ENCODE measurements around the gene HSPA12A. TPM values are rescaled to one million over a fixed set of nuclear protein-coding genes. Genes with fewer than 3 reads are reported as not detected.

The HSPA12A gene
- total RNA-seq, 1 experiment from 2014 or later, result 3.6 TPM

- DNase-seq (ENCODE audit: low read depth), result no peak
Measured at GRCh38 chr10:116630020-116630419, 112.3 kb downstream of the HSPA12A start.

GRCh38 chr10:116629340-116629739 lies 113.0 kb downstream of the HSPA12A start:
- DNase-seq (ENCODE audit: low read depth), result no peak

GRCh38 chr10:116627386-116627933 lies 114.9 kb downstream of the HSPA12A start:
- DNase-seq (ENCODE audit: low read depth), result peak; percentile 2

DNA sequence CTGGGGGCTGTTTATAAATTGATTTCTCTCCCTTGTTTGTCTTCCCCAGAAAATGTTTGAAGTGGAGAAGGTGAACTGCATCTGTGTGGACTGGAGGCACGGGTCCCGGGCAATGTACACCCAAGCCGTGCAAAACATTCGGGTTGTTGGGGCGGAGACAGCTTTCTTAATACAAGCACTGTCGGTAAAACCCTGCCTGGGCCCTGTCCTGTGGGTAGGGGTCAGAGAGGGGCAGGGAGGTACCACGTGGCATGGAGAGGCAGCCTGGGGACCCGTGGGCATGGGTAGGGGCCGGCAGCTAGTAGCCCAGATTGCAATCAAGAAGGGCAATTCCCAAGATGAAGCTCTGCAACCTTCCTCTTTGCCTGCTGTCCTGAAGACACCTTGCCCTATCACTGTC lies 115.6 kb downstream of the HSPA12A start:
- no peak for DNase-seq (ENCODE audit: low read depth)

DNA sequence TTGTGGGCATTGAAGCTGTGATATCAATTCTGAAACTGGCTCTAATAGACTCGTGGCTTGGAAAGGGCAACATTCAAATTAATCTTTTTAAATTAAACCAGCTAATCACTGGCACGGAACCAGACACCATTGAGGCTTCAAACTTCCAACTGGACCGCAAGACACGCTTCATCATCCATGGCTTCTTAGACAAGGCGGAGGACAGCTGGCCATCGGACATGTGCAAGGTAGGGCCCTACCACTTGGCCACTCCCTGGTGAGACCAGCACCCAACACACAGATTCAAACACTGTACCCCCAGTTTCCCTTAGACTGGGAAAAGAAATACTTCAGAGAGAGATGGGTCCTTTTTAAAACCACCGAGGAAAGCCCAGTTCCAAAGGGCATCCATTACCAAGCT lies 116.5 kb downstream of the HSPA12A start:
- no peak for DNase-seq (ENCODE audit: low read depth)

- DNase-seq (ENCODE audit: low read depth), result no peak
Measured at GRCh38 chr10:116621934-116622655, 120.3 kb downstream of the HSPA12A start.

DNA sequence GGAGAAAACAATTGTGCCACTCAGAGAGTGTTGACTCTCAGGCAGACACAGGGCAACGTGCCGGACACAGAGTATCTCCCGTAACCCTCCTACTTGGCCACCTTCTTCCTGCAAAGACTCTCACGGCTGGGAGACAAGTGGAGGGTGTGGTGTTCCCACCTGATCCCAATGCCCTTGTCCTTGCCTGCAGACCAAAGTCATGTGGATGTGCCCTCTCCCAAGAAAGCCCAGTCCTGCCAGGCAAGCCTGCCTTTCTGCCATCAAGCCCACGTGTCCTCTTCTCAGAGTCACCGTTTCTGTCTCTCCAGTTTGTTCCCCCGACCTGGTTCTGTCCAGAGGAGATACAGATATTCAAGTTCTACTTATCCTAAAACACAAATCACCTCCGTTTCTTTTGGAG lies 120.9 kb downstream of the HSPA12A start:
- DNase-seq (ENCODE audit: low read depth), result no peak

Other genes starting within 250 kb of the HSPA12A start
- gene PNLIP, start 196.6 kb downstream of the HSPA12A start, total RNA-seq (2014; rRNA removed), result 0.13 and 0.34 TPM in 2 replicates
- not detected in 2 replicates for gene PNLIPRP1, start 151.6 kb downstream of the HSPA12A start, total RNA-seq (2014; rRNA removed)
- not detected in 2 replicates for gene PNLIPRP2, start 121.6 kb downstream of the HSPA12A start, total RNA-seq (2014; rRNA removed)
- gene ENO4, start 106.9 kb upstream of the HSPA12A start, total RNA-seq (2014; rRNA removed), result 0.19 and 0.23 TPM in 2 replicates